Measurements from ENCODE around the gene HERC3.

Gene HERC3

DNA sequence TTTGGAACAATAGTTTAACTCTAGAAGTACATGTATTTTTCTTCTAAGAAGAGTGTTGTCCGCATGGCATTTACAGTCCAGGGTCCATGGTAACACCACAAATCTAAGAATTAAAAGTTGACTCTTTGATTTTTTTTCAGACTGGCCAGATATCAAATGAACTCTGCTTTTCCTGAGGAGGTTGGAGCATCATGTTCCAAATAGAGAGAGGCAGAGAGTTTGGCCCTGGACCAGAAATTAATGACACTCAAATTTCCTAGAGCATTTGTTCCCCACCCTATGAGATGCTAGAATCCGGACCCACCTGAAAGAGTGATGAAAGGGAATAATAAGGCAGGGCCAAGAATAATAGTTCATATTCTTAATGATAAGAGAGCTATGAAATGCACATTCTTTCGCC lies 152.3 kb downstream of the HERC3 start:
- DNase-seq (ENCODE audit: extremely low read depth in 1 of 2, low read depth in 1 of 2): no peak

DNA sequence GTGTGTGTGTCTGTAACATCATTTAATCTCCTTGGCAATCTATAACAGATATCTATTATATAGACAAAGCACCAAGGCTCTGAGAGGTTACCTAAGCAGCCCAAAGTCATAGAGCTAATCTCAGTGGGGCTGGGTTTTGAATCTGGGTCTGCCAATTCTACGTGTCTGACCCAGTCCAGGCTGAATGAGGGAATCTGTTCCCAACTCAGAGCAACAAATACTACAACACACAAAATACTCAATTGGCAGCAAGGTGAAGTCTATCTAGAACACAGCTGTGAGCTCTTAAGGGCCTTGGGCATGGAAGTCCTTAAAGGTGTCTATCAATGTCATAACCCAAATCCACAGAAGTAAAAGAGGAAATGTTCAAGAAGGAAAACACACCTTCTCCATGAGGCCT lies 152.9 kb downstream of the HERC3 start:
- DNase-seq (ENCODE audit: extremely low read depth in 1 of 2, low read depth in 1 of 2): no peak

DNA sequence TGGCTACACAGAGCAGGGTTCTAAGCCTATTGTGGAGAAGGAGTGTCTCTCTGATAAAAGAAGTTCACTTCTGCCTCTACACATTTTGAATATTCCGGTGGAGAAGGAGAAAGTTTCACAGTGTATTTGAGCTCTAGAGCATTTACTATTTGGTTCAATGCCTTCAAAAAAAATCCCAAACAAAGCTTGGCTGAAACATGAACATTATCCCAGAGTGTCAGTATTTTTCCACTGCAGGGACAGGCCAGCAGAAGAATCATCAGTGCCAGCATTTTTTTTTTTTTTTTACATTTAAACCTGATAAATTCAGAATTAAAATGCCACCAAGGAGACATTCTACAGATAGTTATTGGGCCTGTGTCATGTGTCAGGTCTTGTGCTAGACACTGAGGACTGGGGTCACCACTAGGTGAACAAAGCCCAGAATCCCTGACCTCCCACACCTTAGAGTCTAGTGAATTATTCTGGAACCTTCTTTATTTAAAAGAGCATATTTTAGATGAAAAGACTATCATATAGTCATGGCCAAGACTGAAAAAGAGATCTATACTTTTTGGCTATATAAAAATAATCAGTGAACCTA lies 153.4 kb downstream of the HERC3 start:
- no peak for DNase-seq (ENCODE audit: extremely low read depth in 1 of 2, low read depth in 1 of 2)

DNA sequence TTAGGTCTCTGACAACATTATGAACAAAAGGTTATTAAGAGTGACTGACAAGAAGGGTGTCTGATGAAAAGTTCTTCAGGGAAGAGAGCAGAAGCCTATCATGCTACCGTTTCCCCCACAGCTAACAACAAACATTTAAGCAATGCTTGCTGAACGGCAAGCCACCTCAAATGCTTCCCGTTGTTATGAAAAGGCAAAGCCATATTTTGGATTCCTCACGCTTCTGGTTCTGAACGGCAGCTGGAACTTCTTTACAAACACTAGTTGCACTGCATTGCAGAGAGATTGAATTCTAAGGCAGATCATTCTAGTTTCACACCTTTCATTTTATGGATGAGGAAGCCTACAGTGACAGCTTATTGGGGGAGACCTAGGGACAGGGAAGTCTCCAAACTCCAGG lies 153.9 kb downstream of the HERC3 start:
- DNase-seq (ENCODE audit: extremely low read depth in 1 of 2, low read depth in 1 of 2): no peak

DNA sequence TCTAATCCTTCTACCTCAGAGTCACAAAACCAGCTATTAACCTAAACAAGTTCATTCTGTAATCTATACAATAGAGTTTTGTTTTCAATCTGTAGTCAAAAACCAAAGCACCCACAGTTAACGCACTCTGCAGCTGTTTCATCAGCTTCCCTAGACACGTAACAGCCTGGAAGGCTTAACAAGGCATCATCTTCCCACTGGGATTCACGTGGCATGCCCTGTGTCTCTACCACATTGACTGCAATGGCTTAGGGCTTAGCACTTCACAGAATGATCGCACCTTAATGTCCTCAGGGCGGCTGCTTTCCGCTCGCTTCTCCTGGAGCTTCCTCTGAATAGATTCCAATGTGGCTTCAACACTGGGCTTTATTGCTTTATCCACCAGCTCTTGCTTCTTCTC lies 155.1 kb downstream of the HERC3 start:
- no peak for DNase-seq (ENCODE audit: extremely low read depth in 1 of 2, low read depth in 1 of 2)

DNA sequence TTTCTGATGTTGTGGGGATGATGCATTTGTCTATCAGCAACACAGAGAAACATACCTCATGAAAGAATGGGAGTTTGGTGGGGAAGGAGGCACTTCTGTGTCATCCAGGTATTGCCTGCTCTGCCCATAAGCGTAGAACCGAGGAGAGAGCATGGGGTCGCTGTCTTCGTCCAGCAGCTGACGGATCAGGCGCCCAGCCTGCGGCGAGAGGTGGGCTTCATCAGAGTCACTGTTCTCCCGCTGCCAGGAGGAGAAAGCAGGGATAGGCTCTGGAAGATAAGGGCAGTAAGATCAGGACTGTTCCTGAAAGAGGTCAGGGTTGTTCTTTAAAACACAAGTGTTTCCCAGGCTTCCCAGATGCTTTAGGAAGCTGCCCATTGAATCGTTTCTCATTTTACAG lies 158.1 kb downstream of the HERC3 start:
- no peak for DNase-seq (ENCODE audit: extremely low read depth in 1 of 2, low read depth in 1 of 2)

- no peak for DNase-seq (ENCODE audit: extremely low read depth in 1 of 2, low read depth in 1 of 2)
These were observed 159.2 kb downstream of the HERC3 start for GRCh38 chr4:88751258-88752075.

GRCh38 chr4:88752076-88752463 lies 159.8 kb downstream of the HERC3 start:
- DNase-seq (ENCODE audit: extremely low read depth in 1 of 2, low read depth in 1 of 2): no peak

DNA sequence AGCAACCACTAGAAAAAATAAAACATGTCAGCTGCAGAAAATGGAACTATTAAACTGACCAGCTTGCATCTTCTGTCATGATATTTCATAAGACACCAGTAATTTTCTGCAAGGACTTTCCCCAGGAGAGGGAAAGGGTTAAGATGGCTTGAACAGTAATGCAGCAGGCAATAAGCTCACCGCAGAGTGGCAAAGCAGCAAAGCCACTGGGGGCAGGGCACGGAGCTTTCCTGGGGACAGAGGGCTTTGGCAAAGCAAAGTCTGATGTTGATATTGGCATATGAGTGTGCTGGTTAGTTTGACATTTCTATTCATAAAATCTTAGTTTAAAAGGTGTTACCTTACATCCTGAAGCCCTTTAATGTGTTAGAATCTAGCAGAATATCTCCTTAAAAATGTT lies 160.5 kb downstream of the HERC3 start:
- DNase-seq (ENCODE audit: extremely low read depth in 1 of 2, low read depth in 1 of 2): no peak

GRCh38 chr4:88753658-88754571 lies 161.6 kb downstream of the HERC3 start:
- DNase-seq (ENCODE audit: extremely low read depth in 1 of 2, low read depth in 1 of 2): no peak

DNA sequence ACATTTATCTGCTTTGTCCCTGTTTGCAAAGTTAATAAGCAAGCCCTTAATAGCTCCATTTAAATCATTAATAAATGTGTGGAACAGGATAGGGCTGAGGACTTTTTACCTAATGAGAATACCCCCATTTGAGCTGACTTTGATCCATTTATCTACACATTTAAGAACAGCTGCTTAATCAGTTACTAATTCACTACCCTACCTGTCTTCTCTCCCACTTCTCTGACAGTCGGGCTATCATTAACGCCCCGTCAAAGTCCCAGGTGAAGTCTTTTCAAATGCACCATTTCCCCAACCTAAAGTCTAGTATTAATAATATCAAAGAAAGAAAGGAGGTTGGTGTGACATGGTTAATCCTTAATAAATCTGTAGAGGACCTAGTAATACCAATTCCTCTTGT lies 162.5 kb downstream of the HERC3 start:
- no peak for DNase-seq (ENCODE audit: extremely low read depth in 1 of 2, low read depth in 1 of 2)

DNA sequence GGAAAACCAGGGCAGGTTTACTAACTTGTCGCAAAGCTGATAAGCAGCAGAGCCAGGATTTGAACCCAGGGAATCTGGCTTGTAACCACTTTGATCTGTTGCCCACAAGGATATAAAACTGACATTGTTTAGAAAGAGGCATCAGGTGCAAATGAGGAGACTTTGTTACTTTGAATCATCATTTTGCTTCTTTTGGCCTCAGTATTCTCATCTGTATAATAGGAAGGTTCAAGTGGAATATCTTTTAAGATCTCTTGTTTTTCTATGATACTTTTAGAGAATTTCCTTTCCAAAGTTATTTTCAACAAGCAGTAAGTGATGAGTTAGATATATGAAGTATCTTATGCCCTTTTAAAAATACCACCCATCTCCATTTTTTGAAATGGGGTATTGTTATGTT lies 163.2 kb downstream of the HERC3 start:
- no peak for DNase-seq (ENCODE audit: extremely low read depth in 1 of 2, low read depth in 1 of 2)

DNA sequence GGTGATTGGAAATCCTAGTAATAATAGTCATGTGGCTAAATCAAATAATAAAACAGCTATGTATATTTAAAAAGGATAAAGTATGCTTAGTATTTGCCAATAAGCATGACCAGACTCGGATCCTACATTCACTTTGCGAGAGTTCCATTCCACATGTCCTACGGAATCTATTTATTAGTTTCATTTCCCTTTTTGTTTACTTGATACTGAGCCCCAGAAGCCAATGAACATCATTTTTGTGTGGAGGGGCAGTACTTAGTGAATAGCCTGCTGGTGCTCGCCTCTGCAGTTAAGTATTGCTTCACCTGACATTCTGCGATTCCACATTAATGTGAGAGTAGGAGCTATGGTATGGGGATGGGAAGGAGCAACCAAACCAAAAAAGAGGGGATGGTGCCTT lies 163.9 kb downstream of the HERC3 start:
- no peak for DNase-seq (ENCODE audit: extremely low read depth in 1 of 2, low read depth in 1 of 2)

DNA sequence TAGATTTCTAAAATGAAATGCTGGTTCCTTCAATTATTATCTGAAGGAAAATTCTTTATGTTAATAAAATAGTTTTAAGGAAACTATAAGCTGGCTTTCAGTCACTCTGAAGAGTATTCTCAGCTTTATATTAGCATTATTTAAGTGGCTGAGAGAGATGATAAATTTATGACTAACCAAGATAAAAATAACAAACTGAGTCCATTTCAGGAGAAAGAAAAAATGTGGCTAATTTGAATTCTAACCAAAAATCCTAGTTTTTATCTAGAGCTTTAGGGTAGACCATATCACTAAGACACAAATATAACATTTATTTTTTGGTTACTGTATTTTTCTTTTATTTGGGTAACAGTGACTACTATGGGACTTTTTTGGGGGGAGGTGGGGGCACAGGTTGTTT lies 164.8 kb downstream of the HERC3 start:
- DNase-seq (ENCODE audit: extremely low read depth in 1 of 2, low read depth in 1 of 2): no peak

DNA sequence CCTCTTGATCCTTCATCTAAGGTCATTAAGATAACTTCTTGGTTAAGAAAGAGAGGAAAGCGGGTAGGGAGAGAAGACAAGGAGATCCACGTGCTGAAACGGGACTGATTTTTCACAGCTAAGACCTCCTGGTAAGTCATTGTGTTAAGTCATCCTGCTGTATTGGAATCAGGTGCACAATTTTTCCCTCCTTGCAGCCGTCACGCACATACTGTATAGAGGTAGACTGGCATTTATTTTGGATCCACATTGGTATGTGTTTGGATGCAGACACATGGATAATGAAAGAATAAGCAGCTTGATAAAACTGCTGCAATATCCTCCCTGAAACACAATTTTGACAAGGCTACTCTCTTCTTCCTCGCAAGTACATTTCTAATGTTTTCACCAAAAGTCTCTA lies 165.5 kb downstream of the HERC3 start:
- DNase-seq (ENCODE audit: extremely low read depth in 1 of 2, low read depth in 1 of 2): no peak

Data from activated CD8-positive, alpha-beta memory T cell treated with anti-CD3 and anti-CD28 coated beads for 1 hour (primary cell).